Activated CD8-positive, alpha-beta memory T cell treated with anti-CD3 and anti-CD28 coated beads, Interleukin-2, amount 50 U/mL, for 24 hours (primary cell): ENCODE data around the gene RSPO1.
"Not testable (repeated sequence)": the region's sequence is repeated elsewhere in the genome, so short reads cannot be mapped to it uniquely, and the experiment has no call there.

Experiments
- DNase-seq: peaks from one replicate; pipeline ENCODE4 v3.0.0-alpha.2; 2020; ENCODE audit errors: extremely low read depth

Gene RSPO1, protein sequence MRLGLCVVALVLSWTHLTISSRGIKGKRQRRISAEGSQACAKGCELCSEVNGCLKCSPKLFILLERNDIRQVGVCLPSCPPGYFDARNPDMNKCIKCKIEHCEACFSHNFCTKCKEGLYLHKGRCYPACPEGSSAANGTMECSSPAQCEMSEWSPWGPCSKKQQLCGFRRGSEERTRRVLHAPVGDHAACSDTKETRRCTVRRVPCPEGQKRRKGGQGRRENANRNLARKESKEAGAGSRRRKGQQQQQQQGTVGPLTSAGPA

DNA sequence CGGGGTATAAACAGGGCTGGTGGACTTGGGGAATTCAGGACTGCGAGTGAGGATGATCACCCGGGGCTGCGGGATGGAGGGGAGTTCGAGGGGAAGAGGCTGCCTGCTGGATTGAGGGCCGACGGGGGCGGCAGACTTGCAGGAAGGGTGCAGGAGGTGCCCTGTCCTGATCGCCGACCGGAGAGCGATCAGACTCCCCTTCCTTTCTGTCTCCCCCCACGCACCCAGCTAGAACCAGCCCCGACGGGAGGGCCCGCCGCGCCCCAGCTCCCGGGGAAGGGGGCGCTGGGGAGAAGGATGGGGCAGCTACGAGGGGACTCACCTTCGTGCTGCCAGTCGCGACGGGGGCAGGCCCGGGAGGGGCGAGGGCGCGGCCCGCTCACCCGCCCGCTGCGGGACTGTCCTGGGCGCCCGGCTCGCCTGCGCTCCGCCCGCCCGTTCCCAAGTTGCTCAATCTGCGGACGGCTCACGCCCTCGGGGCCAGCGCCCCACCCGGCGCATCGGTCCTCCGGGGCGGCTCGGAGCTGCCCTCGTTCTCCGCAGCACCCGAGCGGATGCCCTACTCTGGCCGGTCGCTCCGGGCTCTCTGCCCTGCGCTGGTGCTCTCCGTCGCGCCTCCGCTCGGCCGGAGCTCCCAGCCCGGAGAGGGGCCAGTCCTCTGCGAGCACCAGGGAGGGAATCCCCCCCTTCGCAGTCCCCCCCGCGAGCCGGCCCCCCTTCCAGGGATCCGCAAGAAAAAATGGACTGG, at the start of gene RSPO1:
TSS of gene RSPO1 (minus strand) at position 649 of the 748 bp plus-strand sequence. CDS start 5,231 bp downstream, outside the sequence.
- no peak for DNase-seq

DNA sequence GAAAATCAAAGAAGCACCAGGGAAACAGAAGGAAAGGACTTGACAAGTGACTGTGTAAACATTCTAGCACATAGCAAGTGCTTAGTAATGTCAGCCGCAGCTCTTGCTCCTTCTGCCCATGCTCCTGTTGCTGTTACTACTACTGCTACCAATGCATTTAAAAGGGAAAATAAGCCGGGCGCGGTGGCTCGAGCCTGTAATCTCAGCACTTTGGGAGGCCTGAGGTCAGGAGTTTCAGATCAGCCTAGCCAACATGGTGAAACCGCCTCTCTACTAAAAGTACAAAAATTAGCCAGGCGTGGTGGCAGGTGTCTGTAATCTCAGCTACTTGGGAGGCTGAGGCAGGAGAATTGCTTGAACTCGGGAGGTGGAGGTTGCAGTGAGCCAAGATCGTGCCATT, 49.5 kb upstream of the RSPO1 start:
- not testable (repeated sequence) for DNase-seq

DNA sequence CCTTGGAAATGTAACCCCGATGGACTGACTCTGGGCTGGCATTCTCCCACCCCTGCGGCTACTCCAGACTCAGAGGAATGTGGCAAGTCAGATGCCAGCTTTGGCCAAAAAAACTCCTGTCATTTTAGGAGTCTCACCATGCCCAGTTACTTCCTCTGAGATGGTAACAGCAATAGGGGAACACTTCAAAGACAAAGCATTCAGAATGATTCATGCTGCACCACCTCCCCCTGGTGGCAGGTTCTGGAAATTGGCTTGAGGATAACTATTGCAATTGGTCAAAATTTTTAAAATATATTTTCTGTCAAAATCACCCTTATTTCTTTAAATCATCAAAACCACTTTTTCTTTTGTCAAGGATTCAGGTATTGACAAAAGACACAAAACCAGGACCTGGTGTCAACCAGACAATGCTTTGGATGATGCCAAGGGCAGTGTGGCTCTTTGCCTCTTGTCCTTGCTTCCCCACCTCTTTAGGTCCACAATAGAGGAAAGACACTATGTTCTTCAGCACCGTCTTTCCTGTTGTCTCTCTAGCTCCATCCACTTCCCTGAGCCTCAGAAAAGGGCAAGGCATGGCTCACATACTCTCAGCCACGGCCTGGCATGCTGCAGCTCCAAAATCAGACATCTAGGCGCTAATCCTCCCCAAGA, 47.8 kb upstream of the RSPO1 start:
- peak; percentile 62 for DNase-seq

DNA sequence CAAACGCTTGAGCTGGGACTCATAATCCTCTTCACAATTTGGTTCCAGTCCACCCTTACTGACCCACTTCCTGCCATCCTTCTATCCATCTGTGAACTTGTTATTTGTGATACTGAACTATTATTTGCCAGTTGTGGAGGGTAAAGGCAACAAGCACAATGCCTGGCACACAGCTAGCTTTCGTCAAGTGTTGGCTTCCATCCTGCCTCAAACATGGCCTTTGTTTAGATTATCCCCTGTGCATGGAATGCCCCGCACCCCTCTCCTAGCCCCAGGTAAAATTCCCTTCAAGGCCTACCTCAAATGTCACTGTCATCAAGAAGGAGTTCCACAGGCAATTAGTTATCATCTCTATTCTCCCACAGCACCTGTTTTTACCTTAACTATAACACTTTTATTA, 46.2 kb upstream of the RSPO1 start:
- DNase-seq, result no peak

DNA sequence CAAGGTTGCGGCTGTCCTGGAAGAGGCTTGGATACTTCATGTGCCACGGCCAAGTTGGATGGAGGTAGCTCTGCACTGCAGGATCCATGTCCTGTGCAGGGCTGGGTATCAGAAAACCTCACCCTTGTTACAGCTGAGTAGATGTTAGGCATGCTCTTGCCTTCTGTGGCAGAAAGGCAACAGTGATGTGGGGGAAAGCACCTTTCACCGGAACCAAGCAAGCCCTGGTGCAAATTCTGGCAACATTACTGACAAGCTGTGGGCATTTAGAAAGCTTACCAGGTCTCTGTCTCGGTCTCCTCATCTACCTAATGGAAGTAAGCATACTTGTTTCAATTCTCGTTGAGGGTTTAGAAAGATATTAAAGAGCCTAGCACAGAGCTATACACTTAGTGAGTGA, 43.1 kb upstream of the RSPO1 start:
- DNase-seq, result no peak

DNA sequence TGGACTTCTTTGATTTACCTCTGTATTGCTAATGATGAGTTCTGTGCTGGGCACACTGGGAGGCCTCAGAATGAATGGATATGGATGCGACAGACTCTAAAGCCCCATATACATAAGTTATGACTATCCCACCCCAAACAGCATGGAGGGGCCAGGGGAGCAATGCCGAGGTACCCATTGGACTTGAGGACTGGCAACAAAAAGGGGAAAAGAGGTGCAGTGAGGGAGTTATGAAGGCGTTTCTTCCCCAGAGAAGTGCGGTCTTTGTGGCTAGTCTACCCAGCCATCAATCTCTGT, 42.4 kb upstream of the RSPO1 start:
- no peak for DNase-seq

DNA sequence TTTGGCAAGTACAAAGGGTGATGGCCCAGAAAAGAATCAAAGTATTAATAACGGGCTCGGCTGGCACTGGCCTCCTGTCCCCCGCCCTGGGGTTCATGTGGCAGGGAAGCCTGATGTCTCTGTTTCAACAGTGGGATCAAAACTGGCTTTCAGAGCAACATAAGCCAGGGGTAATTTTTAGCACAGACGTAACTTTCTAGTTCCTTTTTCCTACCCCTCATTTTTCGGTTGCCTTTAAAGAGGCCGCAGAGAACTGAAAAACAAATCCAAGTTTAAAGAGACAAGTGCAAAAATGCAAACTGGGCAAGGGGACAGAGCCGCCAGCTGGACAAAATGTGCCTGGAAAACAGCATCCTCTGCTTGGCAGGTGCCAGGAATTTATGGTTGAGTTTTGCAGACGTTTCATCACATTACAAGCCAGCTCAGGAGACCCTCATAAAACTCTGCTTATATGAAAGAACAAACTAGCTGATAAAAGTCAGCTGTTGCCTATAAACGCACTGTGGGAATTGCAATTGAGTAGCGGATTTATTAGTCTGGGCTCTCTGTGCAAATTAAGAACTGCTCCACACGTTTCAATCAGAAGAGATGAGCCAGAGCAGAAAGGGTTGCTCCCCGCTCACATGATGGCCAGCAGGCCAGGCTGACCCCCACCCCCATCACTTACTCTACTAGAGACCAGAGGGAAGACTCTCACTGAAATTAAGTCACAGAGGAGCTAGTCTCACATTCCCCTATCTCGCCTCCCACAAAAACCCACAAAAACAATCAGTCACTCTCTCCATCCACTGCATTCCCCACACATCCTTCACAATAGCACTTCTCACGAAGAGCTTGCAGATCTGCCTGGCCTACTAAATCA, 41.8 kb upstream of the RSPO1 start:
- no peak for DNase-seq

DNA sequence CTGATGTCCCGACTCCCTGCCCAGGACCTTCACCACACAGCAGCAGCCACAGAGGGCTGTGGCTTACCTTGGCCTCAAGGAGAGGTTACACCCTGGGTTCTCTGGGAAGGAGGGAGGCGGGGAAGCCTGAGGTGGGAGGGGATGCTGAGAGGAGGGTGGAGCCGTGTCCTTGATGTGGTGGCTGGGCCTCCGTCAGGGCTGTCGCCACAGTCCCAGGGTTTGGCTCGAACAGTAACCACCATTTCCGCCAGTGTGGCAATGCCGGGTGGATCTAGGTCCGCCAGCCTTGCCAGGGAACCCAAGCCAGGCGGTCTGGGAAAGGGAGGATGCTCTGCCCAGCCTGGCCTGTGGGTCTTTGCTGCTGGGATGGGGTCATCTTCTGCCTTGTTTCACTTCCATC, 39.2 kb upstream of the RSPO1 start:
- DNase-seq, result no peak

DNA sequence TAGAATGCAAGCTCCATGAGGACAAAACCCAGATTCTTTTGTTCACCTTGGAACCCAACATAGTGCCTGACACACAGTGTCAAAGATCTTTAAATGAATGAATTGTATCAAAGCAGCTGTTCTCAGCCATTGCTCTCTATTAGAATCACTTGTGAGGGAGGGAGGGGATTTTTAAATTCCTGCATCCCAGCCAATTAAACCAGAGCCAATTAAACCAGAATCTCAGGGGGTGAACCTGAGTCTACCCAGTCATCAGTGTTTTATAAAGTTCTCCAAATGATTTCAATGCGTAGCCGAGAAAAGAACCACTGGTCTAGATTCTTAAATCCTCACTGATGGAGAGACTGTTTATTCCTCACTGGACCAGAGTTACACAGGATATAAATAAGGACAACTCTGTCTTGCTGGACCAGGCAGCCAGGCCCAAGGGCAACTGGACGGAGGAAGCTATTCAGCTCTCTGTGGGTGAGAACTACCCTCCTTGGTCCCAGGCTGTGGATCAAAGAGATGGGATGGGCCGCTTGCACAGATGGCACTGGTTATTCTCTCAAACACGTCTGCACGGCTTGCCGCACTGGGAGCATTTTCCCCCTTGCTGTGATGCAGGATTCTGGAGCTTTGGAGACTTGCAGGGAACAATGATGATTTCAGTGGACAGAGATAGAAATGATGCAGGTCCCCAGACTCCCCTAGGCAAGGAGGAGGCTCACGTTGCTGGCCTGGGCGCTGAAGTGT, 37.6 kb upstream of the RSPO1 start:
- no peak for DNase-seq

DNA sequence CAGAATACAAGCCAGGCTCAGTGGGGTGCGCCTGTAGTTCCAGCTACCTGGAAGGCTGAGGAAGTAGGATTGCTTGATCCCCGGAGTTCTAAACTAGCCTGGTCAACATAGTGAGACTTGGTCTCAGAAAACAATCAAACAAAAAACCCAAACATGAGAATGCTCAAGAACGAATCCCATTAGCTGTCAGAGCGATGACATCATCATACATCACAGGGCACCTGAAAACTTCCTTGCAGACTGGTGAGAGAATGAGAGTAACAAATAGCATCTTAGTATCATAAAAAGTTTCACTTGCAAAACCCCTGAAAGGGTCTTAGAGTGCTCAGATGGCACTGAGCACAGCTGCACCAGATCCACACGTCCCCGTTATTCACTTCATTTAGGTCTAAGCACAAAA, 36.6 kb upstream of the RSPO1 start:
- no peak for DNase-seq

DNA sequence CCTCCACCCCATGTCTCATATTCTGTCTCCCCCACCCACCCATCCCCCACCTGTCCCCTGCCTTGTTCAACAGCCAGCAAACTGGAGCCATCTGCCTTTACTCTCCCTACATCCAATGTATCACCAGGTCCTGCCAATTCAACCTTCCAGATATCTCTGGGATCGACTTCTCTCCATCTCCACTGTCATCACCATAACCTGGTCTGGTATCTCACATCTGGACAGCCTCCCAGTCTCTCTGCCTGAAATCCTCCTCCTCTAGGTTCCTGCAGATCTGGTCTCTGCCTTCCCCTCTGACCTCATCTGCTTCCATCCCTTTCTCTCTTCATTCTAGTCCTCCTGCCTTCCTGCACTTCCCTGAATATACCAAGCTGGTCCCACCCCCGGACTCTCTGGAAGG, 35.4 kb upstream of the RSPO1 start:
- DNase-seq, result no peak

DNA sequence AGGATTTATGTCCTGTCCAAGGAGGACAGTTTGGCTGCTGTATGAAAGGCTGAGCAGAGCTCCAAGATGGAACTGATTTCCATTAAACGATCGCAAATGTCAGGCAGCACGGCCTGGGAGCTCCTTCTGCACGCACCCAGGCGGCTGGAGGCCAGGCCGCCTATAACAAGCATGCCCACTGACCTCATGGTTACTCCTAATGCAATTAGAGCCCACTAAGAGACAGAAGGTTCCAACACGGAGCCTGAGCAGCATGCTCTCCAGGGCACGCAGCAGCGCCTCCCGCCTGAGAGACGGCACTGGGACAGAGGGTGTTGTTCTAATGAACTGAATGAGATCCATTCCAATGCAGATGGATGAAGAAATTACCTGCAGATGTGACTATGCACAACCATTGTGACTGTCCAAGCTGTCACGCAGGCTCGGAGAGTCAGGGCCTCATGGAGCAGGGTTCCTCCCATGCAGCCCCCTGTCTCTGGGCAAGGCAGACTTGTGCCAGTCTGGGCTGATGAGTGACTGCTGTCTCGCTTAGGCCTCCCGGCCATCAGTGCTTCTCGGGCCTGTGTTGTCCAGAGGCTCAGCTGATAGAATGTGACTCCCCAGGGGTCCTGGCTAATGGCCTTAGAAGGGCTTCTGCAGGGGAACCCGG, 32.5 kb upstream of the RSPO1 start:
- DNase-seq, result no peak

DNA sequence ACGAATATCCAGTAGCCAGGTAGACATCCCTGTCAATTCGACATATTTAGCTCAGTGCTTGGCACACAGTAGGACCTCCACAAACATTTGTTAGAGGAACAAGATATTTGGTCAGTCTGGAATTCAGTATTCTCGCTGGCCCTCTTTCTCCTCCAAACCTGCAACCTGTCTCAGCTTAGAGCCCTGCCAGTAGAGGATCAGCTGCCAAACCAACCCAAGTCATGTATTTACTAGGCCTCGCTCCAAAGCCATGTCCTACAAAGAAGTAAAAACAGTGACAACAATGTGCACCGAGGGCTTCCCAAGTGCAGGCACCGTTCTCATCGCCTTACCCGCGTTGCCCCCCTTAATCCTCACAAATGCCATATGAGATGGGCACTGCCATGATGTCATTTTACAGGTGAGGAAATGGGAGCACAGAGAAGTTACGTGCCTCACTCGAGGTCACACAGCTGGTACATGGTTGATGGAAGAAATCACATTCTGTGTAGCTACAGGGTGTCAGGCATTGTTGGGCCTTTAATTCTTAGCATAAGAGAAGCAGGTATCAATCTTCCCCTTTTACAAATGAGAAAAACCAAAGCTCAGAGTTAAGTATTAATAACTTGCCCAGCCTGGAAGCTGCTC, 31.7 kb upstream of the RSPO1 start:
- DNase-seq, result no peak

DNA sequence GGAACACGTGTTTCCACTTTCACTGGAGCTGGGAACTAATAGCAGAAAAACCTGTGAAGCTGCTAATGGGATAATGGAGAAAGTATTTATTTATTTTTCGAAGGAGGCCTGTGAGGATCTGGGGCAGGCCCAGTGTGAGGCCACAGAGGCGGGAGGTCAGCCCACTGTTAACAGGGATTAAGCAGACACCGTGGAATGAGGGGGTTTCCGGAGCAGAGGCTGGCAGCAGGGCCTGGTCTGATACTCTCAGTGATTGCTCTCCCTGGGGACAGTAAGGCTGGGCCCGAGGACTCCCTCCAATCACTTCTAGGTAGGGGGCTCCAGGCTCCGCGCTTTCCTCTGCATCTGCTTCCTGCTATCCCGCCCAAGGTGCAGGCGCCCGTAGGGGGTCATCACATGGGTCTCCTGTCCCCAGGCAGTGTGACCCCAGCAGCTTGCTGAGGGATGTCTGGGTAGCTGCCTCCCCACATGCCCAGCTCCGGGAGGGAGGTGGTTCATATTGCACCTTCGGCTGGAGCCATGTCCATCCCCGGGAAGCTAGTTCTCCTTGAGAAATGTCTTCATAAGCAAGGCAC, 28.8 kb upstream of the RSPO1 start:
- DNase-seq, result no peak

DNA sequence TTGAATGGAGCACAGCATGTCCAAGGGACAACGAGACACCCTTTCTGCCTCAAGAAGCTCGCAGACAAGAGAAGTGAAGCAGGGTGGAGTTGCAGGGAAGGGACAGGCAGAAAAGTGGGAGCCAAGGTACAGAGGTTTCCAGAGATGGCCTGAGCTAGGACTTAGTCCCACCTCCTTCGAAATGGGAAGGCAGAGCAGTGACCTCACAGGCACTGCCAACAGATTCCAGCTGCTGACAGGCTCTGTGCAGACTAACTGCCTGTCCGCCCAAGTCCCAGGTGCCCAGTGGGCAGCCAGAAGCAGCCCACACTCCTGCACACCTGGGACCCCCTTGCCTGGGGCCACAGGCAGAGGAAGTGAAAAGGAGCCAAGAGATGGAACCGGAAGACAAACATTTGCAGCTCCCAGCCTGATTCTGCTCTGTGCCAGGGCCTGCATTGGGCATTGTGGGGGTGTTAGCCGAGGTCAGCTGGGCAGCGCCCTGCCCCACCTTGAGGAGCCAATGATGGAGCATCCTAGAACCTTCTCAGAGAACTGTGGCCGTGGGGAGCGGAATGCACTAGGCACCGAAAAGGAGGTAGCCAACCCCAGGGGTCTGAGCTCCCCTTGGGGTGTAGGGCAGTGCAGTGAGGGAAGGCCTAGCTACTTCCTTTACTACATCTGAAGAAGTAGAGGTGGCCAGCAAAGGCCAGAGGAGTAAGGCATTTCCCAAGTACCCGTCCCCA, 27.5 kb upstream of the RSPO1 start:
- DNase-seq, result no peak

DNA sequence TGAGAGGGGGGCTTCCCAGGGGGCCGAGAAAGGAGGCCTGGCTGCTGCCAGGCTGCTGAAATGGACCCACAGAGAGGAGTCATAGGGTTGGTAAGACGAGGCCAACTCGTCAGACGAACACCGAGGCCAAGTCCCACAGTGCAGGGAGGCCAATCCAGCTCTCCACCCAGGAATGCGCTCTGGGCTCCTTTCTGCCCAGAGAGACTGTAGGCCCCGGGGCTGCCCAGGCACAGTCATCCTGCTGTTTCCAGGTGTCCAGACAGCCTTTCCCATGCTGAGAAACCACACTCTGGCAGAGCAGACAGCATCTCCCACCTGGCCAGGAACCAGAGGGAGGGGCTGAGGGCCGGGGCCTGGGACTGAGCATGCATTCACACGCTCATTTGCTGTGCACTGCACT, 26.7 kb upstream of the RSPO1 start:
- DNase-seq, result no peak

DNA sequence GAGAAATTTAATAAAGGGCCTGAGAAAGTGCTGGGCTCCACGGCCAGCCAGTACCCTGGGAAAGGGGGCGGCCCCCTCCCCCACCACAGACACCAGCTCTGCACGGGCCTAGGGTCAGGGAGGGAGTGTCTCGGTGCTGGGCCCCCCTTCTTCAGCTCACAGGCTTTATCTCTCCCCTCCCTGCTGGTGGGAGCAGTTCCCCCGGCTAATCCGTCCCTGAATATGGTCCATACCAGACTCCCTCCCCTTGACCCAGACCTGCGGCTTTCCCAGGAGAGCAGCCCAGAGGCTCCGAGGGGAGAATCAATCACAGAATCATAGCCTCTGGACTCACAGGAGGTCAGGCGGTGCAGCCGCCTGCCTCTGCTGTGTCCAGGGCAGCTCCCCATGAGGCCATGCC, 26.0 kb upstream of the RSPO1 start:
- DNase-seq, result no peak

DNA sequence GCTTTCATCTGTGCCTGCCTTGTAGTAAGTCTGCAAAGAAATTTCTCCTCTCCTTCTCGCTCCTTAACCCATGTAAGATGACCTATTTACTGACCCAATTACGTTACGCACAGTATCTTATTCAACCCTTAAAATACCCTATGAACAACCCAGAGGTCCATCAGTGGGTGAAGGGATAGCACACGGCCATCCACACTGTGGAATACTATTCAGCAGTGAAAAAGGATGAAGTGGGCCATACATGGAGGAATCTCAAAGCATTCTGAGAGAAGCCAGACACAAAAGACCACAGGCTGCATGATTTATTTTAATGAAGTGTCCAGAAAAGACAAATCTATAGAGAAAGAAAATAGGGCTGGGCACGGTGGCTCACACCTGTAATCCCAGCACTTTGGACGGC, 23.8 kb upstream of the RSPO1 start:
- no peak for DNase-seq

DNA sequence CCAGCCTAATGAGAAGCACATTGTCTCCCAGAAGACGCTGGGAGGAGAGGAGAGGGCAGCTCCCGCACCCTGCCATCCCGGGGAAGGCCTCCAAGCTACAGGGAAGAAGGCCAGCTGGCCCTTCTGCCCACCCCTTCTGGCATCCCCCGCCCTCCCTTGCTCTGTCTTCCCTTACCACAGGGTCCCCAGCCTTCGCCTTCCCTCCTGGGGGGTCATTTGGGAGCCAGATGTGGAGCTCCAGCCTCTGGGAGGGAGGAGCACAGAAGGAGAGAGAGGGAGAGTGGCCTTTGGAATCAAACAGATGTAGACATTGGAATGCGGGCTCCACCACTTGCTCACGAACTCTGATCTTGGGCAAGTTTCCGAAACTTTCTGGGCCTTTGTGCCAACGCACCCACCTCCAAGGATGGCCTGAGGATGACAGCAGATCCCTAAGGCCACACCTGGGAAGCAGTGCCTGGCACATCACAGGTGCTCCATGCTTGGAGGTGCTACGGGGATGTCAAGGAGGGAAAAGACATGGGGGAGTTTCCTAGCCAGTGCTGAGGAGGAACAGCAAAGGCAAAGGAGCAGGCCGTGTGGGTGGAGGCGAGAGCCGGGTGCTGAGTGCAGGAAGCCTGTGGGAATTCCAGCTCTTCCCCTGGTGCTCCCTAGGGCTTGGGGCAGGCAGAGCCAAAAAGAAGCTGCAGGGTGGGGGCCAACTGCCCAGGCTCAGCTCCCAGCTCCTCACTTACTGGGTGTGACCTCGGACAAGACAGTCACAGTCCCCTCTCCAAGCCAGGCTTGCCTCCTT, 23.1 kb upstream of the RSPO1 start:
- no peak for DNase-seq
